Suprapubic skin (tissue), 4 donors: ENCODE measurements around the gene LRRC8D. TPM values are rescaled to one million over a fixed set of nuclear protein-coding genes. Genes with fewer than 3 reads are reported as not detected.

Experiments
- DNase-seq, 2 donors: peaks; one replicate each; pipeline ENCODE4 v3.0.0-alpha.2; 2019; ENCODE audit warnings: low spot score in 2 of 2
- H3K27ac ChIP-seq: fragments of 200-600 bp; sonication (generic); one replicate; pipeline ENCODE4 v1.5.1; 2019
- H3K27me3 ChIP-seq: fragments of 200-600 bp; sonication (generic); one replicate; pipeline ENCODE4 v1.5.1; 2019
- H3K36me3 ChIP-seq: fragments of 200-600 bp; sonication (generic); one replicate; pipeline ENCODE4 v1.5.1; 2019
- H3K4me1 ChIP-seq: fragments of 200-600 bp; sonication (generic); one replicate; pipeline ENCODE4 v1.5.1; 2019
- H3K4me3 ChIP-seq: fragments of 200-600 bp; sonication (generic); one replicate; pipeline ENCODE4 v1.5.1; 2019; ENCODE audit warnings: mild to moderate bottlenecking
- H3K9me3 ChIP-seq: fragments of 200-600 bp; sonication (generic); one replicate; pipeline ENCODE4 v1.5.1; 2019
- CTCF ChIP-seq, 2 donors: fragments of 200-600 bp in 1 of 2; fragments of 450-650 bp in 1 of 2; sonication (generic) in 1 of 2; IDR thresholded peaks; one replicate each; pipeline ENCODE4 v1.5.1; 2016 to 2019; ENCODE audit warnings: antibody characterized with exemption in 2 of 2, mild to moderate bottlenecking in 1 of 2, moderate library complexity in 1 of 2
- EP300 ChIP-seq: sonication (generic); formaldehyde crosslinking; IDR thresholded peaks from one replicate; pipeline ENCODE4 v1.6.1; 2017; ENCODE audit warnings: antibody characterized with exemption
- POLR2A ChIP-seq, 2 donors: fragments of 450-650 bp; IDR thresholded peaks; one replicate each; pipeline ENCODE4 v1.6.1; 2017; ENCODE audit warnings: antibody characterized with exemption in 2 of 2, mild to moderate bottlenecking in 2 of 2, moderate library complexity in 2 of 2
- POLR2AphosphoS5 ChIP-seq, 3 donors: sonication (generic); formaldehyde crosslinking; IDR thresholded peaks; one replicate each; pipeline ENCODE4 v1.6.1; 2017; ENCODE audit warnings: antibody characterized with exemption in 3 of 3
- WGBS: methylation state at CpG from one replicate; pipeline ENCODE4 v1.1.5; 2018; 5-methylcytosine and 5-hydroxymethylcytosine counted together
- total RNA-seq, 4 donors: library from RNA; depleted of rRNA; stranded (reverse); fragments of >200 nt; gene quantifications; one replicate each; pipeline ENCODE4 v1.1.0, GENCODE V29; 2016

LRRC8D gene
- total RNA-seq, 4 donors from 2014 or later = 11.7 to 24.8 (median 21.6) TPM

- Histone ChIP-seq H3K27ac (no peak overlapping the region), H3K9me3 (no peaks in the 10 kb centered on the region), H3K27me3 (no peaks in the 10 kb centered on the region), H3K36me3 (peaks cover 8% of the 10 kb centered on the region), H3K4me1 (no peaks in the 10 kb centered on the region), H3K4me3 (no peak overlapping the region)
- DNase-seq = no peak
- no peak for TF ChIP-seq EP300
- TF ChIP-seq POLR2AphosphoS5 (IDR thresholded peaks at IDR 0.05) = no peak
- no peak for TF ChIP-seq POLR2A (IDR thresholded peaks at IDR 0.05)
- no peak for TF ChIP-seq CTCF (IDR thresholded peaks at IDR 0.05)
These were observed 52.5 kb downstream of the LRRC8D start for GRCh38 chr1:89873288-89873687.

GRCh38 chr1:89873770-89874169 lies 52.9 kb downstream of the LRRC8D start:
- Histone ChIP-seq H3K4me1 (no peaks in the 10 kb centered on the region), H3K9me3 (no peaks in the 10 kb centered on the region), H3K4me3 (no peak overlapping the region), H3K27ac (no peak overlapping the region), H3K27me3 (no peaks in the 10 kb centered on the region), H3K36me3 (peaks cover 8% of the 10 kb centered on the region)
- WGBS = 16% methylated on average over 3 of the region's 3 CpGs
- TF ChIP-seq CTCF (IDR thresholded peaks at IDR 0.05) (no peak), EP300 (no peak), POLR2A (IDR thresholded peaks at IDR 0.05) (no peak), POLR2AphosphoS5 (IDR thresholded peaks at IDR 0.05) (no peak)
- DNase-seq = no peak

GRCh38 chr1:89876463-89876862 lies 55.6 kb downstream of the LRRC8D start:
- H3K27me3 ChIP-seq = no peaks in the 10 kb centered on the region
- H3K27ac ChIP-seq = no peak overlapping the region
- WGBS = 84% methylated on average over 3 of the region's 3 CpGs
- H3K4me1 ChIP-seq = no peaks in the 10 kb centered on the region
- H3K9me3 ChIP-seq = no peaks in the 10 kb centered on the region
- no peak for DNase-seq
- no peak for TF ChIP-seq CTCF (IDR thresholded peaks at IDR 0.05)
- TF ChIP-seq POLR2A (IDR thresholded peaks at IDR 0.05) = no peak
- no peak for TF ChIP-seq POLR2AphosphoS5 (IDR thresholded peaks at IDR 0.05)
- no peak for TF ChIP-seq EP300
- no peak overlapping the region for H3K4me3 ChIP-seq
- H3K36me3 ChIP-seq = no peaks in the 10 kb centered on the region

GRCh38 chr1:89877756-89878155 lies 56.9 kb downstream of the LRRC8D start:
- TF ChIP-seq EP300 (no peak), POLR2A (IDR thresholded peaks at IDR 0.05) (no peak), CTCF (IDR thresholded peaks at IDR 0.05) (no peak), POLR2AphosphoS5 (IDR thresholded peaks at IDR 0.05) (no peak)
- H3K36me3 ChIP-seq = no peaks in the 10 kb centered on the region
- H3K4me3 ChIP-seq = no peak overlapping the region
- no peaks in the 10 kb centered on the region for H3K9me3 ChIP-seq
- H3K4me1 ChIP-seq = no peaks in the 10 kb centered on the region
- no peak for DNase-seq
- no peak overlapping the region for H3K27ac ChIP-seq
- WGBS = 79% methylated on average over 2 of the region's 2 CpGs
- H3K27me3 ChIP-seq = no peaks in the 10 kb centered on the region

- H3K36me3 ChIP-seq = no peaks in the 10 kb centered on the region
- H3K4me3 ChIP-seq = no peak overlapping the region
- H3K9me3 ChIP-seq = no peaks in the 10 kb centered on the region
- H3K27ac ChIP-seq = no peak overlapping the region
- H3K4me1 ChIP-seq = no peaks in the 10 kb centered on the region
- DNase-seq = no peak
- H3K27me3 ChIP-seq = no peaks in the 10 kb centered on the region
- TF ChIP-seq POLR2AphosphoS5 (IDR thresholded peaks at IDR 0.05) = no peak
- TF ChIP-seq CTCF (IDR thresholded peaks at IDR 0.05) = no peak
- 90% methylated on average over 1 of the region's 1 CpG for WGBS
These were observed 57.4 kb downstream of the LRRC8D start for GRCh38 chr1:89878256-89878655.
